ENCODE measurements around the gene YWHAQ.

DNA sequence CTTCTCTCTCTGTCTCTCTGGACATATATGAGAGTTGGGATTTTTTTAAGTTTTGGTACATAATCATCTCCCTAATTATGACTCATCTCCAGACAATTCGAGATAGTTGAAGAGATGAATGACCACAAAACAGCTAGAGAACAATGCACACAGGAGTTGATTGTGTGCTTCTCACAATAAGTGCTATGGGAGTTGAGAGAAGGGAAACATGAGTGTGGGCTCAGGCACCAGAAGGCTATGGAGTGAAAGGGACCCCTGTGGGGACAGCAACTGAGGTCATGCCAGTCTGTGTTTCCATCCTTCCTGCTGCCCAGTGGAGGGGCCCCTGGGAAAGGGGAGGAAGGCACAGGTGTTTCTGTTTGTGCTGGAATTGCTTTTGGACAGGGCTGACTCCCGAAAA, 6.5 kb upstream of the YWHAQ start:
- TF ChIP-seq POLR2A (IDR thresholded peaks at IDR 0.05; ENCODE audit: low read depth), result no peak
- TF ChIP-seq, protein P1, sequence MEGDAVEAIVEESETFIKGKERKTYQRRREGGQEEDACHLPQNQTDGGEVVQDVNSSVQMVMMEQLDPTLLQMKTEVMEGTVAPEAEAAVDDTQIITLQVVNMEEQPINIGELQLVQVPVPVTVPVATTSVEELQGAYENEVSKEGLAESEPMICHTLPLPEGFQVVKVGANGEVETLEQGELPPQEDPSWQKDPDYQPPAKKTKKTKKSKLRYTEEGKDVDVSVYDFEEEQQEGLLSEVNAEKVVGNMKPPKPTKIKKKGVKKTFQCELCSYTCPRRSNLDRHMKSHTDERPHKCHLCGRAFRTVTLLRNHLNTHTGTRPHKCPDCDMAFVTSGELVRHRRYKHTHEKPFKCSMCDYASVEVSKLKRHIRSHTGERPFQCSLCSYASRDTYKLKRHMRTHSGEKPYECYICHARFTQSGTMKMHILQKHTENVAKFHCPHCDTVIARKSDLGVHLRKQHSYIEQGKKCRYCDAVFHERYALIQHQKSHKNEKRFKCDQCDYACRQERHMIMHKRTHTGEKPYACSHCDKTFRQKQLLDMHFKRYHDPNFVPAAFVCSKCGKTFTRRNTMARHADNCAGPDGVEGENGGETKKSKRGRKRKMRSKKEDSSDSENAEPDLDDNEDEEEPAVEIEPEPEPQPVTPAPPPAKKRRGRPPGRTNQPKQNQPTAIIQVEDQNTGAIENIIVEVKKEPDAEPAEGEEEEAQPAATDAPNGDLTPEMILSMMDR (IDR thresholded peaks at IDR 0.05), result no peak
- TF ChIP-seq EP300 (IDR thresholded peaks at IDR 0.05), result no peak
- no peak for TF ChIP-seq POLR2AphosphoS5 (IDR thresholded peaks at IDR 0.05)
